Suprapubic skin (tissue), 3 donors: Measurements from ENCODE around the gene RAB44.

ENCODE experiments used
- POLR2A ChIP-seq, 2 donors: fragments of 450-650 bp; IDR thresholded peaks; one replicate each; pipeline ENCODE4 v1.6.1; 2017; ENCODE audit warnings: antibody characterized with exemption in 2 of 2, mild to moderate bottlenecking in 2 of 2, moderate library complexity in 2 of 2
- TF ChIP-seq, protein P1 (sequence below), 2 donors: fragments of 200-600 bp in 1 of 2; fragments of 450-650 bp in 1 of 2; sonication (generic) in 1 of 2; IDR thresholded peaks; one replicate each; pipeline ENCODE4 v1.5.1; 2016 to 2019; ENCODE audit warnings: antibody characterized with exemption in 2 of 2, mild to moderate bottlenecking in 1 of 2, moderate library complexity in 1 of 2

DNA sequence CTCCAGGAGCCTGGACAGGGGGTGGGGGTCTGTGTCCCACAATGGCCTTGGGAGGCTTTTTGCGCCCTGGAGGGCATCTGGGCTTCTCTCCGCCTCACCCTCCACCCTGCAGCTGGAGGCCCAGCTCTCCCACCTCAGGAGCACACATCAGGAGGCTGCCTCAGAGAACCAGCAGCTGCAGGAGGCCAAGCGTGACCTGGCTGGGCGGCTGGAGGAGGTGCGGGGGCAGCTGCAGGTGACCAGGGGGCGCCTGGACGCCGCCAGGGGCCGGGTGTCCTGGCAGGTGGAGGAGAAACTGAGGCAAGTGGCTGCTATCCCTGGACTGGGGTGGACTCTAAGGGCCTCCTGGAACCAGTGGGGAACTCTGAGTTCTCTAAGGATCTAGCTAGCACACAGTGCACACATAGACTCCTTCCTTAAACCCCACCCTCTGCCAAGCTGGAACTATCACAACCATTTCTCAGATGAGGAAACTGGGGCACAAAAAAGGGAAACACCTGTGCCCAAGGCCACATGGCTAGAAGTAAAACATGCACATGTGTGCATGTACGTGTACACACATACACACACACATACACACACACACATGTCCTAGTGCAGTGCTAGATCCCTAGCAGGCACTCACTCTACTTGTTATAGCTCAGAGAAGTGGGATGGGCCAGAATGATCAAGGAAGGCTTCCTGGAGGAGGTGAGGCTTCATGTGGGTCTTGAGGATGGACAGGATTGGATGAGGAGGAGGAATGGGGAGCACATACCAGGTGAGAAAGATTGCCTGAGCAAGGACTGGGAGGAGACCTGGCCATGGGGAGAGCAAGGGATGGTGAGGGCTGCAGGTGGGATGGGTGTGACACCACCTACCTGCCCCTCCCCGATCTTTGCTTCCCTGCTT lies 22.9 kb downstream of the RAB44 start:
- TF ChIP-seq, protein P1, sequence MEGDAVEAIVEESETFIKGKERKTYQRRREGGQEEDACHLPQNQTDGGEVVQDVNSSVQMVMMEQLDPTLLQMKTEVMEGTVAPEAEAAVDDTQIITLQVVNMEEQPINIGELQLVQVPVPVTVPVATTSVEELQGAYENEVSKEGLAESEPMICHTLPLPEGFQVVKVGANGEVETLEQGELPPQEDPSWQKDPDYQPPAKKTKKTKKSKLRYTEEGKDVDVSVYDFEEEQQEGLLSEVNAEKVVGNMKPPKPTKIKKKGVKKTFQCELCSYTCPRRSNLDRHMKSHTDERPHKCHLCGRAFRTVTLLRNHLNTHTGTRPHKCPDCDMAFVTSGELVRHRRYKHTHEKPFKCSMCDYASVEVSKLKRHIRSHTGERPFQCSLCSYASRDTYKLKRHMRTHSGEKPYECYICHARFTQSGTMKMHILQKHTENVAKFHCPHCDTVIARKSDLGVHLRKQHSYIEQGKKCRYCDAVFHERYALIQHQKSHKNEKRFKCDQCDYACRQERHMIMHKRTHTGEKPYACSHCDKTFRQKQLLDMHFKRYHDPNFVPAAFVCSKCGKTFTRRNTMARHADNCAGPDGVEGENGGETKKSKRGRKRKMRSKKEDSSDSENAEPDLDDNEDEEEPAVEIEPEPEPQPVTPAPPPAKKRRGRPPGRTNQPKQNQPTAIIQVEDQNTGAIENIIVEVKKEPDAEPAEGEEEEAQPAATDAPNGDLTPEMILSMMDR (IDR thresholded peaks at IDR 0.05), result no peak
- no peak for TF ChIP-seq POLR2A (IDR thresholded peaks at IDR 0.05)
